CD14-positive monocyte (primary cell): ENCODE results near the gene SFTPB. TPM values are rescaled to one million over a fixed set of nuclear protein-coding genes. Genes with fewer than 3 reads are reported as not detected.

ENCODE experiments used
- DNase-seq, 3 donors: peaks; one replicate each; pipeline ENCODE4 v3.0.0-alpha.2; 2011 to 2022
- H2AFZ ChIP-seq: 2 replicates; pipeline ENCODE4 v1.6.0; 2012; ENCODE audit warnings: mild to moderate bottlenecking, low read depth, low read length, inconsistent platforms; ENCODE audit not compliant: insufficient read depth, poor library complexity, severe bottlenecking
- H3K27ac ChIP-seq, 2 donors: 1 replicate in 1 of 2; 2 replicates in 1 of 2; pipeline ENCODE4 v1.5.1; 2012 to 2013; ENCODE audit warnings: low read length in 2 of 2, control low read depth in 1 of 2, inconsistent platforms in 1 of 2, low read depth in 1 of 2, mild to moderate bottlenecking in 1 of 2
- H3K27me3 ChIP-seq, 2 donors: one replicate each; pipeline versions ENCODE4 v1.6.0 to v1.6.1; 2011 to 2013; ENCODE audit warnings: low read length in 2 of 2; ENCODE audit not compliant: control insufficient read depth in 2 of 2, insufficient read depth in 2 of 2
- H3K36me3 ChIP-seq, 2 donors: replicated peaks in 1 of 2; 1 replicate in 1 of 2; 2 replicates in 1 of 2; pipeline versions ENCODE4 v1.5.1 to v1.6.1; 2012 to 2013; ENCODE audit warnings: low read length in 2 of 2, control low read depth in 1 of 2, inconsistent platforms in 1 of 2, mild to moderate bottlenecking in 1 of 2; ENCODE audit not compliant: insufficient read depth in 2 of 2, control insufficient read depth in 1 of 2
- H3K4me1 ChIP-seq, 2 donors: 1 replicate in 1 of 2; 2 replicates in 1 of 2; pipeline versions ENCODE4 v1.5.1 to v1.6.1; 2012 to 2013; ENCODE audit warnings: low read length in 2 of 2, control low read depth in 1 of 2, inconsistent platforms in 1 of 2, mild to moderate bottlenecking in 1 of 2, moderate library complexity in 1 of 2; ENCODE audit not compliant: insufficient read depth in 2 of 2, control insufficient read depth in 1 of 2
- H3K4me2 ChIP-seq: replicated peaks from 2 replicates; pipeline ENCODE3; 2012; ENCODE audit warnings: low read length, moderate library complexity, mild to moderate bottlenecking; ENCODE audit not compliant: poor library complexity, severe bottlenecking; ENCODE audit errors: extremely low read depth
- H3K4me3 ChIP-seq, 3 experiments: fragments of 200-600 bp in 1 of 3; sonication (generic) in 1 of 3; replicated peaks in 1 of 3; 1 replicate in 2 of 3; 2 replicates in 1 of 3; pipeline ENCODE4 v1.5.1; 2011 to 2013; ENCODE audit warnings: low read length in 3 of 3, mild to moderate bottlenecking in 3 of 3, control low read depth in 2 of 3, low read depth in 2 of 3, inconsistent platforms in 1 of 3, moderate library complexity in 1 of 3
- H3K79me2 ChIP-seq: 2 replicates; pipeline ENCODE4 v1.6.0; 2012; ENCODE audit warnings: mild to moderate bottlenecking, control low read depth, inconsistent platforms, low read length, moderate library complexity; ENCODE audit not compliant: insufficient read depth
- H3K9ac ChIP-seq: 2 replicates; pipeline ENCODE4 v1.6.0; 2017; ENCODE audit warnings: low read length, mild to moderate bottlenecking; ENCODE audit not compliant: insufficient read depth, poor library complexity, severe bottlenecking
- H3K9me3 ChIP-seq, 2 donors: replicated peaks in 1 of 2; 1 replicate in 1 of 2; 2 replicates in 1 of 2; pipeline versions ENCODE4 v1.5.1 to v1.6.1; 2012 to 2013; ENCODE audit warnings: low read length in 2 of 2, control low read depth in 1 of 2; ENCODE audit not compliant: control insufficient read depth in 1 of 2, insufficient read depth in 1 of 2
- H4K20me1 ChIP-seq: 2 replicates; pipeline ENCODE4 v1.6.0; 2012; ENCODE audit warnings: mild to moderate bottlenecking, low read length, control low read depth, moderate library complexity; ENCODE audit not compliant: insufficient read depth
- H3K27ac Mint-ChIP-seq, 7 donors: one replicate each; pipeline ENCODE4 v1.8.0; 2020; ENCODE audit warnings: mild to moderate bottlenecking in 7 of 7, mixed read lengths in 7 of 7, moderate library complexity in 6 of 7, inconsistent platforms in 2 of 7
- H3K27me3 Mint-ChIP-seq, 3 donors: one replicate each; pipeline ENCODE4 v1.8.0; 2021 to 2022; ENCODE audit warnings: low read depth in 3 of 3, mild to moderate bottlenecking in 3 of 3, mixed read lengths in 3 of 3, moderate library complexity in 3 of 3, inconsistent platforms in 1 of 3
- H3K36me3 Mint-ChIP-seq, 2 donors: one replicate each; pipeline ENCODE4 v1.8.0; 2020; ENCODE audit warnings: mixed read lengths in 2 of 2, inconsistent platforms in 1 of 2, mild to moderate bottlenecking in 1 of 2
- H3K4me1 Mint-ChIP-seq: one replicate; pipeline ENCODE4 v1.8.0; 2020; ENCODE audit warnings: mild to moderate bottlenecking, mixed read lengths
- H3K4me3 Mint-ChIP-seq, 2 donors: one replicate each; pipeline ENCODE4 v1.8.0; 2020; ENCODE audit warnings: mild to moderate bottlenecking in 2 of 2, mixed read lengths in 2 of 2, moderate library complexity in 1 of 2
- H3K9me3 Mint-ChIP-seq, 7 donors: one replicate each; pipeline ENCODE4 v1.8.0; 2020 to 2022; ENCODE audit warnings: mixed read lengths in 7 of 7, mild to moderate bottlenecking in 6 of 7, moderate library complexity in 6 of 7, inconsistent platforms in 2 of 7
- WGBS: methylation state at CpG from one replicate; pipeline ENCODE4 v1.1.5; 2013; ENCODE audit warnings: missing lambda C conversion rate; ENCODE audit not compliant: insufficient coverage; 5-methylcytosine and 5-hydroxymethylcytosine counted together
- intact Hi-C, 2 donors: fragments of 100-400 bp; cut with micrococcal nuclease; formaldehyde crosslinking; loops; one replicate each; pipeline versions ENCODE4 v1.15.0 to v1.15.1; 2023
- polyA plus RNA-seq, 3 donors: library from polyadenylated mRNA; depleted of rRNA in 1 of 3; unstranded in 2 of 3; stranded (reverse) in 1 of 3; fragments of 300-500 nt in 2 of 3; fragments of >200 nt in 1 of 3; fragmentation: Illumina TruSeq in 2 of 3; gene quantifications; 1 replicate in 2 of 3; 2 replicates in 1 of 3; pipeline ENCODE4 v1.2.3, GENCODE V29; 2012 to 2021
- TF ChIP-seq, protein P1 (sequence below): fragments of 200-600 bp; IDR thresholded peaks from one replicate; pipeline ENCODE4 v1.8.0; 2022; ENCODE audit warnings: antibody characterized with exemption, mild to moderate bottlenecking

Gene SFTPB
- polyA plus RNA-seq, 3 donors, result 0.18 to 0.47 TPM; not detected in 1

DNA sequence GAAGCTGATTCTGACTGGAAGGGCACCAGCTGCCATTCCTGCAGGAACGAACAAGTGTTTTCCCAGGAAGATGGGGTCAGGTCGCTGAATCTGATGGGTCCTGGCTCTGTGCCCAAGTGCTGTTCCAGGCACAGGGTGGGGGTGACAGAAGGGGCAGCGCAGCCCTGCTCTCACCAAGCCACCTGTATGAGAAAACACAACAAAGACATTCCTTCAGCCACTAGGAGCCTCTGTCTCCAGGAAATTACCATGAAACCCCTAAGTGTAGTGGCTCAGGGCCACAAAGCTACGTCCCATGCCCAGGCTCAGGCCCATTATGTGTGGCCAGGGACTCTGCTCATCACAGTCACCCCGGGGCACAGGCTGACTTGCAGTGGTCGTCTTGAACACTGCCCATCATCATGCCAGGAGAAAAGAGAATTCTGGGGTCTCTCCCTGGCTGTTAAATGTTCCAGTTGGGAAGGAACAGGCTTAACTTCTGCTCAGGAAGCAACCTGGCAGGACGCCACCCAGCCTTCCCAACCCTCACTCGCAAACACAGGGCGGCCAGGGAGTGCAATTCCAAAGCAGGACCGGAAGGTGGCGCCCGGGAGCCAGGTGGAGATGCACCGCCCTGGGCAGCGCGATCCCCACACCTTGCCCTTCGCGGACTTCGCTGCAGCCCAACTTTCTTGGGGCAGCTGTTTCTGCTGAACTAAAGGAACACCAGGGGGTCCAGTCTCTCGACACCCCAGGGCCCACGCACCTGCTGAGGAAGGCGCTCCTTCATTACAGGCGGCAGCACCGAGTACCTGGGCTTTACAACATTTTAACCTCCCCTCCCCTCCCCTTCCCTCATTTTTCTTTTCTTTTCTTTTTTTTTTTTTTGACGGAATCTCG, 11.0 kb upstream of the SFTPB start:
- intact Hi-C loops, result no loop called here
- H2AFZ ChIP-seq, result peak overlapping the region; percentile 64
- Mint-ChIP-seq H3K27me3 (no peaks in the 10 kb centered on the region), H3K4me1 (peaks cover 67% of the 10 kb centered on the region), H3K4me3 (peak overlapping the region; percentile 34 to 55), H3K27ac (peak overlapping the region in 4 of 7 donors; percentile 25 to 69 (median 48)), H3K36me3 (peaks cover 6 to 13% of the 10 kb centered on the region in 2 donors), H3K9me3 (peaks cover 0 to 2% (median 2%) of the 10 kb centered on the region in 7 donors)
- H3K27ac ChIP-seq, result no peak overlapping the region
- TF ChIP-seq, protein P1, sequence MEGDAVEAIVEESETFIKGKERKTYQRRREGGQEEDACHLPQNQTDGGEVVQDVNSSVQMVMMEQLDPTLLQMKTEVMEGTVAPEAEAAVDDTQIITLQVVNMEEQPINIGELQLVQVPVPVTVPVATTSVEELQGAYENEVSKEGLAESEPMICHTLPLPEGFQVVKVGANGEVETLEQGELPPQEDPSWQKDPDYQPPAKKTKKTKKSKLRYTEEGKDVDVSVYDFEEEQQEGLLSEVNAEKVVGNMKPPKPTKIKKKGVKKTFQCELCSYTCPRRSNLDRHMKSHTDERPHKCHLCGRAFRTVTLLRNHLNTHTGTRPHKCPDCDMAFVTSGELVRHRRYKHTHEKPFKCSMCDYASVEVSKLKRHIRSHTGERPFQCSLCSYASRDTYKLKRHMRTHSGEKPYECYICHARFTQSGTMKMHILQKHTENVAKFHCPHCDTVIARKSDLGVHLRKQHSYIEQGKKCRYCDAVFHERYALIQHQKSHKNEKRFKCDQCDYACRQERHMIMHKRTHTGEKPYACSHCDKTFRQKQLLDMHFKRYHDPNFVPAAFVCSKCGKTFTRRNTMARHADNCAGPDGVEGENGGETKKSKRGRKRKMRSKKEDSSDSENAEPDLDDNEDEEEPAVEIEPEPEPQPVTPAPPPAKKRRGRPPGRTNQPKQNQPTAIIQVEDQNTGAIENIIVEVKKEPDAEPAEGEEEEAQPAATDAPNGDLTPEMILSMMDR, result peak; percentile 99
- no peaks in the 10 kb centered on the region for H4K20me1 ChIP-seq
- DNase-seq, result peak; percentile 64 to 75 (median 69)
- WGBS, result 16% methylated on average over 22 of the region's 25 CpGs
- no peaks in the 10 kb centered on the region for H3K27me3 ChIP-seq
- peaks cover 60 to 69% of the 10 kb centered on the region in 2 donors for H3K4me1 ChIP-seq
- H3K79me2 ChIP-seq, result no peaks in the 10 kb centered on the region
- no peak overlapping the region for H3K9ac ChIP-seq
- H3K36me3 ChIP-seq, result no peaks in the 10 kb centered on the region
- peak overlapping the region in 1 of 3 experiments; percentile 38 for H3K4me3 ChIP-seq
- H3K4me2 ChIP-seq, result peak overlapping the region; percentile 54
- no peaks in the 10 kb centered on the region for H3K9me3 ChIP-seq

- Mint-ChIP-seq H3K4me3 (no peak overlapping the region), H3K4me1 (peaks cover 73% of the 10 kb centered on the region), H3K27me3 (no peaks in the 10 kb centered on the region), H3K9me3 (peaks cover 0 to 2% (median 2%) of the 10 kb centered on the region in 7 donors), H3K36me3 (peaks cover 6 to 13% of the 10 kb centered on the region in 2 donors), H3K27ac (peak overlapping the region in 4 of 7 donors; percentile 23 to 73 (median 66))
- Histone ChIP-seq H3K4me2 (peak overlapping the region; percentile 23), H3K4me1 (peaks cover 67 to 75% of the 10 kb centered on the region in 2 donors), H3K27me3 (no peaks in the 10 kb centered on the region), H3K9ac (no peak overlapping the region), H2AFZ (peak overlapping the region; percentile 64), H3K79me2 (no peaks in the 10 kb centered on the region), H3K36me3 (no peaks in the 10 kb centered on the region), H3K4me3 (no peak overlapping the region), H4K20me1 (no peaks in the 10 kb centered on the region), H3K9me3 (no peaks in the 10 kb centered on the region), H3K27ac (no peak overlapping the region)
- intact Hi-C loops, result no loop called here
- DNase-seq, result no peak
- TF ChIP-seq, protein P1, result no peak
- 30% methylated on average over 3 of the region's 3 CpGs for WGBS
Observed at GRCh38 chr2:85678377-85678776, 10.4 kb upstream of the SFTPB start.
